ENCODE measurements around the gene IPO9. TPM values are rescaled to one million over a fixed set of nuclear protein-coding genes. Genes with fewer than 3 reads are reported as not detected.

IPO9 gene
- total RNA-seq, 1 donor from 2014 or later, result 12.8 TPM

- H3K9me3 ChIP-seq, result no peaks in the 10 kb centered on the region
- no peak overlapping the region for H3K4me3 ChIP-seq
- intact Hi-C loops (cut with DNase I), result no loop called here
- no peaks in the 10 kb centered on the region for H3K27me3 ChIP-seq
- no peak overlapping the region for H3K27ac ChIP-seq
- H3K4me1 ChIP-seq, result peaks cover 8% of the 10 kb centered on the region
- DNase-seq (ENCODE audit: extremely low spot score in 2 of 2), result no peak
- TF ChIP-seq CTCF (IDR thresholded peaks at IDR 0.05), result no peak
- TF ChIP-seq POLR2AphosphoS5 (IDR thresholded peaks at IDR 0.05; ENCODE audit: insufficient read depth in 1 of 2, low read depth in 1 of 2), result no peak
- TF ChIP-seq POLR2A (IDR thresholded peaks at IDR 0.05), result no peak
- H3K36me3 ChIP-seq, result peaks cover 0 to 2% of the 10 kb centered on the region in 2 donors
Measured at GRCh38 chr1:201842472-201843027, 13.6 kb downstream of the IPO9 start.

- intact Hi-C loops (cut with DNase I), result no loop called here
- no peak for TF ChIP-seq CTCF (IDR thresholded peaks at IDR 0.05)
- TF ChIP-seq POLR2AphosphoS5 (IDR thresholded peaks at IDR 0.05; ENCODE audit: insufficient read depth in 1 of 2, low read depth in 1 of 2), result no peak
- no peak for TF ChIP-seq POLR2A (IDR thresholded peaks at IDR 0.05)
- H3K27me3 ChIP-seq, result no peaks in the 10 kb centered on the region
- H3K4me1 ChIP-seq, result peaks cover 19% of the 10 kb centered on the region
- no peak overlapping the region for H3K4me3 ChIP-seq
- no peak for DNase-seq (ENCODE audit: extremely low spot score in 2 of 2)
- H3K27ac ChIP-seq, result no peak overlapping the region
- no peaks in the 10 kb centered on the region for H3K9me3 ChIP-seq
- peaks cover 0 to 25% of the 10 kb centered on the region in 2 donors for H3K36me3 ChIP-seq
Measured at GRCh38 chr1:201845331-201846083, 16.6 kb downstream of the IPO9 start.

GRCh38 chr1:201847150-201847549 is 18.2 kb downstream of the IPO9 start:
- H3K4me3 ChIP-seq, result no peak overlapping the region
- intact Hi-C loops (cut with DNase I), result no loop called here
- DNase-seq (ENCODE audit: extremely low spot score in 2 of 2), result no peak

GRCh38 chr1:201848230-201848629 is 19.3 kb downstream of the IPO9 start:
- no peak for DNase-seq (ENCODE audit: extremely low spot score in 2 of 2)
- no peak overlapping the region for H3K4me3 ChIP-seq
- TF ChIP-seq CTCF (IDR thresholded peaks at IDR 0.05) (no peak), POLR2A (IDR thresholded peaks at IDR 0.05) (no peak), POLR2AphosphoS5 (IDR thresholded peaks at IDR 0.05; ENCODE audit: insufficient read depth in 1 of 2, low read depth in 1 of 2) (no peak)
- peaks cover 0 to 43% of the 10 kb centered on the region in 2 donors for H3K36me3 ChIP-seq
- intact Hi-C loops (cut with DNase I), result no loop called here
- peaks cover 19% of the 10 kb centered on the region for H3K4me1 ChIP-seq
- H3K9me3 ChIP-seq, result no peaks in the 10 kb centered on the region
- H3K27ac ChIP-seq, result no peak overlapping the region
- no peaks in the 10 kb centered on the region for H3K27me3 ChIP-seq

More at GRCh38 chr1:201847150-201847549, 18.2 kb downstream of the IPO9 start:
- Histone ChIP-seq H3K27me3 (no peaks in the 10 kb centered on the region), H3K36me3 (peaks cover 0 to 33% of the 10 kb centered on the region in 2 donors), H3K4me1 (peaks cover 19% of the 10 kb centered on the region), H3K9me3 (no peaks in the 10 kb centered on the region), H3K27ac (no peak overlapping the region)
- no peak for TF ChIP-seq POLR2AphosphoS5 (IDR thresholded peaks at IDR 0.05; ENCODE audit: insufficient read depth in 1 of 2, low read depth in 1 of 2)
- TF ChIP-seq POLR2A (IDR thresholded peaks at IDR 0.05), result no peak
- no peak for TF ChIP-seq CTCF (IDR thresholded peaks at IDR 0.05)
